ENCODE data around the gene IL12RB2. TPM values are rescaled to one million over a fixed set of nuclear protein-coding genes. Genes with fewer than 3 reads are reported as not detected.

The IL12RB2 gene
- polyA plus RNA-seq, 1 of the 3 experiments (the other 2 are of a cell fraction), result not detected

- Histone ChIP-seq H3K27ac (ENCODE audit: low read depth in 2 of 2, low read length in 1 of 2) (no peak overlapping the region), H3K79me2 (ENCODE audit: insufficient read depth) (no peaks in the 10 kb centered on the region), H3K9ac (no peak overlapping the region), H4K20me1 (ENCODE audit: insufficient read depth) (no peaks in the 10 kb centered on the region), H3F3A (replicated peaks; ENCODE audit: insufficient read depth) (peaks cover 2% of the 10 kb centered on the region), H2AFZ (ENCODE audit: low read depth) (no peak overlapping the region), H3K4me2 (no peak overlapping the region), H3K9me3 (no peaks in the 10 kb centered on the region), H3K4me1 (ENCODE audit: control insufficient read depth in 1 of 2, insufficient read depth in 2 of 2, low read depth in 1 of 2, low read length in 1 of 2) (peaks cover 0 to 3% of the 10 kb centered on the region in 2 experiments; a peak in 1 of 4 replicates), H3K27me3 (ENCODE audit: insufficient read depth) (peaks cover 6% of the 10 kb centered on the region; the same call in 1 of the 2 replicates), H3K36me3 (replicated peaks in 1 of 2; ENCODE audit: control insufficient read depth in 1 of 2, insufficient read depth in 2 of 2, low read length in 1 of 2) (no peaks in the 10 kb centered on the region), H3K4me3 (ENCODE audit: low read depth in 2 of 2, low read length in 1 of 2) (no peak overlapping the region), H3K9me2 (no peaks in the 10 kb centered on the region)
- ChIA-PET POLR2A (no interaction called here), CTCF (no interaction called here)
- TF ChIP-seq SIN3A (IDR thresholded peaks at IDR 0.05; ENCODE audit: borderline replicate concordance, low read depth, low read length) (no peak), POLR2AphosphoS5 (IDR thresholded peaks at IDR 0.05; ENCODE audit: low read depth, low read length) (no peak), YY1 (IDR thresholded peaks at IDR 0.05; ENCODE audit: low read depth) (no peak), EP300 (IDR thresholded peaks at IDR 0.05; ENCODE audit: borderline replicate concordance in 1 of 2, low read depth in 1 of 2, low read length in 1 of 2) (no peak), TCF12 (IDR thresholded peaks at IDR 0.05) (no peak), EZH2phosphoT487 (IDR thresholded peaks at IDR 0.05; ENCODE audit: borderline replicate concordance, low read depth) (no peak), JUND (IDR thresholded peaks at IDR 0.05) (no peak), ZBTB33 (IDR thresholded peaks at IDR 0.05; ENCODE audit: borderline replicate concordance, low read depth) (no peak), PBX3 (IDR thresholded peaks at IDR 0.05) (no peak), GABPA (IDR thresholded peaks at IDR 0.05; ENCODE audit: low read depth) (no peak), TAF1 (IDR thresholded peaks at IDR 0.05; ENCODE audit: borderline replicate concordance, low read depth, low read length) (no peak)
- DNase-seq, result no peak
- WGBS (ENCODE audit: low lambda C conversion rate), result 26% methylated on average over 3 of the region's 3 CpGs
These were observed 3.6 kb upstream of the IL12RB2 start for GRCh38 chr1:67304023-67304422.

- Histone ChIP-seq H3K9ac (no peak overlapping the region), H3K79me2 (ENCODE audit: insufficient read depth) (no peaks in the 10 kb centered on the region), H3K4me1 (ENCODE audit: control insufficient read depth in 1 of 2, insufficient read depth in 2 of 2, low read depth in 1 of 2, low read length in 1 of 2) (peaks cover 0 to 3% of the 10 kb centered on the region in 2 experiments; a peak in 1 of 4 replicates), H3K27ac (ENCODE audit: low read depth in 2 of 2, low read length in 1 of 2) (no peak overlapping the region), H3K27me3 (ENCODE audit: insufficient read depth) (peaks cover 6% of the 10 kb centered on the region; the same call in 1 of the 2 replicates), H3K4me3 (ENCODE audit: low read depth in 2 of 2, low read length in 1 of 2) (no peak overlapping the region), H3K9me2 (no peaks in the 10 kb centered on the region), H4K20me1 (ENCODE audit: insufficient read depth) (no peaks in the 10 kb centered on the region), H3K9me3 (no peaks in the 10 kb centered on the region), H3F3A (replicated peaks; ENCODE audit: insufficient read depth) (no peaks in the 10 kb centered on the region), H3K36me3 (replicated peaks in 1 of 2; ENCODE audit: control insufficient read depth in 1 of 2, insufficient read depth in 2 of 2, low read length in 1 of 2) (no peaks in the 10 kb centered on the region), H3K4me2 (no peak overlapping the region), H2AFZ (ENCODE audit: low read depth) (no peak overlapping the region)
- ChIA-PET CTCF (no interaction called here), POLR2A (no interaction called here)
- 83% methylated on average over 7 of the region's 7 CpGs for WGBS (ENCODE audit: low lambda C conversion rate)
- no peak for TF ChIP-seq MXI1 (IDR thresholded peaks at IDR 0.05; ENCODE audit: low read depth, low read length)
- no peak for TF ChIP-seq RCOR1 (IDR thresholded peaks at IDR 0.05; ENCODE audit: low read length)
- TF ChIP-seq EP300 (IDR thresholded peaks at IDR 0.05; ENCODE audit: borderline replicate concordance in 1 of 2, low read depth in 1 of 2, low read length in 1 of 2), result no peak
- TF ChIP-seq YY1 (IDR thresholded peaks at IDR 0.05; ENCODE audit: low read depth), result no peak
- no peak for TF ChIP-seq RFX5 (IDR thresholded peaks at IDR 0.05; ENCODE audit: low read length)
- no peak for TF ChIP-seq RAD21 (IDR thresholded peaks at IDR 0.05; ENCODE audit: low read length)
- TF ChIP-seq SMC3 (IDR thresholded peaks at IDR 0.05; ENCODE audit: low read depth, low read length), result no peak
- TF ChIP-seq IRF3 (IDR thresholded peaks at IDR 0.05; ENCODE audit: low read depth, low read length), result no peak
- TF ChIP-seq EZH2phosphoT487 (IDR thresholded peaks at IDR 0.05; ENCODE audit: borderline replicate concordance, low read depth), result no peak
- TF ChIP-seq TCF12 (IDR thresholded peaks at IDR 0.05), result no peak
- DNase-seq, result no peak
These were observed 1.1 kb upstream of the IL12RB2 start for GRCh38 chr1:67306547-67306946.

All from SK-N-SH (cell line).